Skin epidermis (tissue), 12 donors: ENCODE measurements around the gene SLC51A.
"Not testable (repeated sequence)": the region's sequence is repeated elsewhere in the genome, so short reads cannot be mapped to it uniquely, and the experiment has no call there.

Source experiments
- H3K27ac ChIP-seq, 21 experiments: fragments of 200-600 bp; sonication (generic) in 11 of 21; one replicate each; pipeline ENCODE4 v1.5.0; 2020; ENCODE audit warnings: mild to moderate bottlenecking in 3 of 21, inconsistent platforms in 2 of 21, moderate library complexity in 2 of 21
- H3K4me3 ChIP-seq, 7 experiments: fragments of 200-600 bp; sonication (generic) in 2 of 7; one replicate each; pipeline ENCODE4 v1.5.0; 2020; ENCODE audit warnings: inconsistent platforms in 2 of 7, mild to moderate bottlenecking in 2 of 7, moderate library complexity in 1 of 7

The SLC51A gene

DNA sequence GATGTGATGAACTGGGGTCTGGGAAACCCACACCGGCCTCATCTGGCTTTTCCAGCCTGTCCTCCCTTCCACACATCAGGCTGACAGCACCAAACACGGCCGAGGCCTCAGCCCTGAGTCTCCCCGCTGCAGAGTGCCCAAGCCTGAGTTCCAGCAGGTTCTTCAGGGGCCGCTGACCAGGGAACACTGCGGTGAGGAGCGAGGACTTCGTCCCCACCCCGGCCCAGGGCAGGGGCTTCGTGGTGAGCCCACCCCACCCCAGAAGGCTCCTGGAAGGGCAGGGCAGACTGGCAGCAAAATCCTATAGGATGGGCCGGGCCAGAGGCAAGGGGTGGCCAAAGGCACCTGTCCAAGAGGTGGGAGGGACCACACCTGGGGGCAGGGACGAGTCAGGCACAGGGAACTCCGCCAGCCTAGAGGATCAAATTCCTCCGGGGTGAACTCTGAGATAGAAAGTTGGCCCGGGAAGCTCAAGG, at the start of gene SLC51A:
Gene SLC51A, plus strand, starts transcription at position 446 of the 476 bp plus-strand sequence. CDS start 179 bp downstream, outside the sequence.
- H3K27ac ChIP-seq = peak within 1 kb of the TSS in 1 of 21 experiments; percentile 30
- peak within 1 kb of the TSS in 1 of 7 experiments; percentile 2 for H3K4me3 ChIP-seq

- Histone ChIP-seq H3K27ac (no peak overlapping the region), H3K4me3 (no peak overlapping the region)
These were observed 49.6 kb upstream of the SLC51A start for GRCh38 chr3:196166741-196167140.

DNA sequence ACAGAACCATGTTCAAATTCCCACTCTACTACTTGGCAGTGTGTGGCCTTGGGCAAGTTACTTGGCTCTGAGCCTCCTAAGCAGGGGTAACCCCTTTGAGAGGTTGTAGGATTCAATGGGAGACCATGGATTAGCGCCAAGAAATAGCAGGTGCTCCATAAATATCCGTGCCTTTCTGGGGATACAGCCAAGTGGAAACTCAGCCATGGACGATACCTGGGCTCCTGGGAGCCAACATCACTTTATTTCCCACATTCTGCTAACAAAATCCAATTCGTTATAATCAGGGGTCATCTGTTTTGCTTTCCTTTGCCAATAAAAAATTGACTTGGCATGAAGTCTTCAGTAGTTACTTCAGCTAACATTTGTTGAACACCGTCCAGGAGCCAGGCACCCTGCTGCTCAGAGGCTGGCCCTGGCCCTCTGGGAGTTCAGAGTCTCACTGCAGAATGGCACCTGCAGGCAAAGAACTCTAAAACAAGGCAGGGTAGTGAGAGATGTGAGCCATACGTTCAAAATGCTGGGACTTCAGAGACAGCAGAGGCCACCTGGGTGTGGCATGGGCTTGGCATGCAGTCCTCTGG, 47.4 kb upstream of the SLC51A start:
- Histone ChIP-seq H3K4me3 (no peak overlapping the region), H3K27ac (peak overlapping the region in 2 of 21 experiments; percentile 24 to 26)

DNA sequence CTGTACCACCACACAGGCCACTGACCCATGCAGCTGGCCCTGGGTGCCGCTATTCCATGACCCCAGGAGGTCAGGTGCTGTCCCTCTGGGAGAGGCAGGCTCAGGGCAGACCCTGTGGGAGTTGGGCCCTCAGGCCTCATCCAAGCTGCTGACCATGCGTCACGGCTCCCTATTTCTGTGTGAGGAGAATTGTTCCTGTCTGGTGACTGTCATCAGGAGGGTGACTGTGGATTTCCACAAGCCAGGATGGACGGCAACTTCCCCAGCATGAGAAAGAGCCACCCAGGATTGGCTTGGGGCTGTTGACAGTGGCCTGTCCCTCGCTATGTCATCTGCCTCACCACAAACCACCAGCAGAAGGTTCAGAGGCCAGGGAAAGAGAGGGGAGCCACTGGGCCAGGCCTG, 46.5 kb upstream of the SLC51A start:
- Histone ChIP-seq H3K4me3 (no peak overlapping the region), H3K27ac (peak overlapping the region in 5 of 21 experiments; percentile 7 to 26 (median 21))

GRCh38 chr3:196170296-196170695, 46.0 kb upstream of the SLC51A start:
- peak overlapping the region in 4 of 21 experiments; percentile 21 to 58 (median 46) for H3K27ac ChIP-seq
- not testable (repeated sequence) for H3K4me3 ChIP-seq

DNA sequence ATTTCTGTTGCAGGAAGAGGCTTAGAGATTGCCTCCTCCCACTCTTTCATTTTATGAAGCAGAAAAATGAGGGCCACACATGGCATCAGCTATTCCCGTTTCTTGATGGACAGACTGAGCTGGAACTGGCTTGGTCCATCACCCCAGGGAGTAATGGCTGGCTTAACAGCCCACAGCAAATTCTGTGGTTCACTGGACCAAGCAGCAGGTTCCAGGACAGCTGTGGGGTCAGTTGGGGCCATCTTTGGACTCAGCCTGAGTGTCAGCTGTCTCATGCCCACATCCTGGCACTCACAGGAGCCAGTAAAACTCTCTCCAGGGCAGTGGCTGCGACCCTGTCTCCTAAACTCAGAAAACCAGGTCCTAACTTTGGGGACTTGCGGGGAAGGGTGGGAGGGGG, 41.7 kb upstream of the SLC51A start:
- no peak overlapping the region for H3K4me3 ChIP-seq

GRCh38 chr3:196175116-196175625, 41.2 kb upstream of the SLC51A start:
- no peak overlapping the region for H3K4me3 ChIP-seq
- no peak overlapping the region for H3K27ac ChIP-seq

More for the DNA sequence above, 41.7 kb upstream of the SLC51A start:
- no peak overlapping the region for H3K27ac ChIP-seq

DNA sequence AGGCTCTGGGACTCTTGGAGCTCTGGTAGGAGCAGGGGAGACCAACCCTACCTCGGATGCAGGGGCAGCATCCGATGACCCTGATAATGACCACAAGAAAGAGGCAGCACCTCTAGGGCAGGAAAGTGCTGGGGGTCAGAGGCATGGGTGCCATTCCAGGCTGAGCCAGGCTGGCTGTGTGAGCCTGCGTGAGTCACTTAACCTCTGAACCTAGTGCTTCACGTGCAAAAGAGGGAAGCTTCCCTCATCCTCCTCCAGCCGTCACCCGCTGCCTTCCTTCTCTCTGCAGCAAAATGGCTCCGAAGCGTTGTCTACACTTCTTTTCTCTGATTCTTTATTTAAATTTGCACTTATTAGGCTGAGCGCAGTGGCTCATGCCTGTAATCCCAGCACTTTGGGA, 40.6 kb upstream of the SLC51A start:
- no peak overlapping the region for H3K27ac ChIP-seq
- H3K4me3 ChIP-seq = no peak overlapping the region

DNA sequence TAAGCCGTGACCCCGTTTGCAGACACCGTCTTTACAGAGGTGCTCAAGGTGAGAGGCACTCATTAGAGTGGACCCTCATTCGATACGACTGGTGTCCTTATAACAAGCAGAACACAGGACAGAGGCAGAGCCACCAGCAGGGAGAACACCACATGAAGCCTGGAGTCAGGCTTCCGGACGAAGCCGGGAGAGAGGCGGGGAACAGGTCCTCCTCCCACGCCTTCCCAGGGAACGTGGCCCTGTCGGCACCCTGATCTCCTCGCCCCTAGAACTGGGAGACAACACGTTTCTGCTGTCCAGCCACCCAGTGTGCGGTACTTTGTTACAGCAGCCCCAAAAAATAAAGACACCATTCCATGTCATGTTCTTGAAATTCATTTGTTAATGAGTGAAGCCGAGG, 38.8 kb upstream of the SLC51A start:
- Histone ChIP-seq H3K27ac (peak overlapping the region in 2 of 21 experiments; percentile 14 to 26), H3K4me3 (no peak overlapping the region)

- H3K27ac ChIP-seq = peak overlapping the region in 3 of 21 experiments; percentile 14 to 82 (median 26)
- H3K4me3 ChIP-seq = no peak overlapping the region
These were observed 38.4 kb upstream of the SLC51A start for GRCh38 chr3:196177967-196178366.

- peak overlapping the region in 15 of 21 experiments; percentile 3 to 96 (median 76) for H3K27ac ChIP-seq
- no peak overlapping the region for H3K4me3 ChIP-seq
These were observed 37.3 kb upstream of the SLC51A start for GRCh38 chr3:196178993-196179379.

- Histone ChIP-seq H3K4me3 (peak overlapping the region in 3 of 7 experiments; percentile 3 to 19 (median 7)), H3K27ac (peak overlapping the region in 19 of 21 experiments; percentile 7 to 96 (median 63))
These were observed 36.7 kb upstream of the SLC51A start for GRCh38 chr3:196179380-196180308.

- Histone ChIP-seq H3K27ac (peak overlapping the region in 17 of 21 experiments; percentile 7 to 96 (median 74)), H3K4me3 (peak overlapping the region in 1 of 7 experiments; percentile 19)
These were observed 36.0 kb upstream of the SLC51A start for GRCh38 chr3:196180346-196180745.

DNA sequence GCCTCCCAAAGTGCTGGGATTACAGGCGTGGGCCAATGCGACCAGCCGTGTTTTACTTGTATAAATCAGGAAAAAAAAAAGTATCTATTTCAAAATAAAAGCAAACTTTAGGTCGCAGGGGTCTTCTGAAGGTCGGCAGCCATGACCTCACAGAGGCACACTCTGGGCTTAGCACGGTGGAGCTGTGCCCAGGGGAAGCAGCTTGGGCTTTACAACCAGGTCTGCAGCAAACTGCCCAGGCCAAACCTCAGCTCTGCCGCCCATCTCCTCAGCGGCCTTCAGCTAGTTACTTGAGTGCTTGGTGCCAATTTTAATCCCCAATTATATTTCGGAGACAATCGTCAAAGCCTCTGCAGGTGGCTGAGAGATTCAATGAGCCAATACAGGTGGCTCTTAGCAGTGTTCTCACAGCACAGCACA, 35.2 kb upstream of the SLC51A start:
- Histone ChIP-seq H3K27ac (peak overlapping the region in 12 of 21 experiments; percentile 23 to 96 (median 65)), H3K4me3 (no peak overlapping the region)

- H3K27ac ChIP-seq = peak overlapping the region in 7 of 21 experiments; percentile 16 to 96 (median 81)
These were observed 32.2 kb upstream of the SLC51A start for GRCh38 chr3:196184169-196184432.

DNA sequence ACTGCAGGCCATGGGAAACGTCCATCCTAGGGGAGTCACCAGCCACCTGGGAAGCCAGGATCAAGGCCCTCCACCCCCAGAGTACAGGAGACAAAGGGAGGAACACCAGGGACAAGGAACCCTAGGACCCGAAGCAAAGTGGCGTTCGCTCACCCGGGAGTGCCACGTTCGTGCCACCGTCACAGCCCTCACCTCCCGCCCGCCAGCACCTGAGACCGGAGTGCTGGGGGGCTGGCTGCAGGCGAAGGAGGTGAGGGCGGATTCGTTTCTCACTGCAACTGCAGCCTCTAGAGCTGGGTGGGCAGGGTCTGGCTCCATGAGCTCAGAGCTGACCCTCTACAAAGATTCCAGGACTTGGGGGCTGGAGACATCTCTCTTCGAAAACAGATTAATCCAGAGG, 31.5 kb upstream of the SLC51A start:
- Histone ChIP-seq H3K4me3 (no peak overlapping the region), H3K27ac (peak overlapping the region in 1 of 21 experiments; percentile 91)

More at GRCh38 chr3:196184169-196184432, 32.2 kb upstream of the SLC51A start:
- not testable (repeated sequence) for H3K4me3 ChIP-seq

DNA sequence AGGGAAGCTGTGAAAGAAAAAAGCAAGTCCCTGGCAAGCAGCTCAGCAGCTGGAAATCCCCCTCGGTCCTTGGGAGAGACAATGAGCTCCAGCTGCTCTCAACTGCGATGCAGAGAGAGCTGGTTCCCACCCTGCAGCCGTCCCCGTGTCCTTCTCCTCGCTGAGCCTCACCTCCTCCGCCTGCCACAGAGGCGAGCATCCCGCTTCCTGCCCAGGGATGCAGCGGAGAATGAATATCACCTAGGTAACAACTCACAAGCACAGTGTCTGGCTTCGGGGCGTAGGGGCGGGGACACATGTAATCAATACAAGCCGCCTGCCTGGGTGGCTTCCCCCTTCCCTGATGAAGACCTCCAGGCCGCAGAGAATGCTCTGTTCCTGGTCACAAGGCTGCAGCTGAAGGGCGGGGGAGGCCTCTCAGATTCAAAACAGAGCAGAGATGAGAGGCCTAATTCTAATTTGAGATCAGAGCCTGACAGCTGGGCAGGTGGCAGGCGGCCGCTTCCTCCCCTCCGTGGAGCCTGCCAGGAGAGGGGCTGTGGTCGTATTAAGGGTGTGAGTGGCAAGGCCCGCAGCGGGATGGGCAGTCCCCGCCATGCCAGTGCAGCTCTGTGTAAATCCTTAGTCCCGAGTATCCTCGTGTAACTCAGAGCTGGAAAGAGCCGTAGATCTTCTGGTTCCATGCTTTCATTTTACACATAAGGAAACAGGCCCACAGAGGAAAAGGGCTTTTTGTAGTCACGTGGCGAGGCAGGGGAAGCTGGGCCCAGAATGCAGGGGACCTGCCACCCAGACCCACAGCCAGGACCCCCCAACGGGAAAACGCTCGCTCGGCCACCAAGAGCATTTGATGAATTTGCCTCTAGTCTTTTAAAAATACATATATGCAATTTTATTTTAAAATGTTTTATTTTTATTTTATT, 29.4 kb upstream of the SLC51A start:
- H3K27ac ChIP-seq = peak overlapping the region in 19 of 21 experiments; percentile 0 to 91 (median 70)
- no peak overlapping the region for H3K4me3 ChIP-seq

GRCh38 chr3:196189566-196190347, 26.6 kb upstream of the SLC51A start:
- peak overlapping the region in 3 of 21 experiments; percentile 27 to 43 (median 38) for H3K27ac ChIP-seq
- no peak overlapping the region for H3K4me3 ChIP-seq
